Heart left ventricle (tissue), 13 donors: Measurements from ENCODE around the gene PIK3C2G.

Source experiments
- POLR2A ChIP-seq, 2 donors: fragments of 450-650 bp; IDR thresholded peaks; one replicate each; pipeline ENCODE4 v1.6.1; 2017; ENCODE audit warnings: antibody characterized with exemption in 2 of 2, mild to moderate bottlenecking in 2 of 2, moderate library complexity in 2 of 2
- TF ChIP-seq, protein P1 (sequence below), 12 donors: fragments of 200-600 bp; sonication (generic) in 4 of 12; IDR thresholded peaks; one replicate each; pipeline versions ENCODE4 v1.5.0 to v1.8.0; 2018 to 2022; ENCODE audit warnings: antibody characterized with exemption in 12 of 12, mild to moderate bottlenecking in 5 of 12
- donor health status: ischemic (EF 13 %, LVEDD 7.1; RV severe dilation, severe dysfunction).
- donor health status: DM: no; HTN: yes; CAD: no.
- donor health status: DM: no; HTN: no; CAD: no.
- donor health status: ischemic (EF 25% LVEDD 6.9; RV normal size, moderate dysfunction).
- donor health status: ischemic (EF 25% LVEDD 5.7; RV mildly dilated, moderate dysfunction).
- donor health status: ischemic (EF 35%, LVEDD 5.7; RV mildly dilated, moderate dysfunction).
- donor health status: nonischemic (EF 11% LVEDD 7.7; RV severe dilation, severe dysfunction).
- donor health status: DM: yes; HTN: yes; CAD: no.
- donor health status: PGD.
- donor health status: ischemic (EF 29% LVEDD 5.4; RV normal size, mild dysfunction).
- donor health status: nonischemic (EF 23%, LVEDD 6.1; RV moderate dilation, normal function).

DNA sequence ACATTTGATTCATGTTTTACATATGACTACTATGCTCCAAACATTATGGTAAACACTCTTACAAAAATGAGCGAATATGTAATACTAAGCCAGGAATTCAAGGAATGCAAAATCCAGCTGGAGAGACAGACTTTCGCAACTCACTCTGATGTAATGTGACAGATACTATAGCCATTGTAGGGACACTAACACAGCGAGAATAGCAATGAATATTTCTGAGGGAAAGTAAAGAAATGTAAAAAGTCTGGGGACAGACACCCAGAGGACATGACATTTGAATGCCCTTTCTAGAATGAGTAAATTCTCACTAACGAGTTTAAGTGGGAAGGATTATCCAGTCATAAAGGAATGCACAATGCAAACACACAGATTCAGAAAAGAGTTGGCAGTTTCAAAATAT lies 121.9 kb downstream of the PIK3C2G start:
- TF ChIP-seq, protein P1, sequence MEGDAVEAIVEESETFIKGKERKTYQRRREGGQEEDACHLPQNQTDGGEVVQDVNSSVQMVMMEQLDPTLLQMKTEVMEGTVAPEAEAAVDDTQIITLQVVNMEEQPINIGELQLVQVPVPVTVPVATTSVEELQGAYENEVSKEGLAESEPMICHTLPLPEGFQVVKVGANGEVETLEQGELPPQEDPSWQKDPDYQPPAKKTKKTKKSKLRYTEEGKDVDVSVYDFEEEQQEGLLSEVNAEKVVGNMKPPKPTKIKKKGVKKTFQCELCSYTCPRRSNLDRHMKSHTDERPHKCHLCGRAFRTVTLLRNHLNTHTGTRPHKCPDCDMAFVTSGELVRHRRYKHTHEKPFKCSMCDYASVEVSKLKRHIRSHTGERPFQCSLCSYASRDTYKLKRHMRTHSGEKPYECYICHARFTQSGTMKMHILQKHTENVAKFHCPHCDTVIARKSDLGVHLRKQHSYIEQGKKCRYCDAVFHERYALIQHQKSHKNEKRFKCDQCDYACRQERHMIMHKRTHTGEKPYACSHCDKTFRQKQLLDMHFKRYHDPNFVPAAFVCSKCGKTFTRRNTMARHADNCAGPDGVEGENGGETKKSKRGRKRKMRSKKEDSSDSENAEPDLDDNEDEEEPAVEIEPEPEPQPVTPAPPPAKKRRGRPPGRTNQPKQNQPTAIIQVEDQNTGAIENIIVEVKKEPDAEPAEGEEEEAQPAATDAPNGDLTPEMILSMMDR (IDR thresholded peaks at IDR 0.05), result no peak
- TF ChIP-seq POLR2A (IDR thresholded peaks at IDR 0.05), result no peak
